Gastroesophageal sphincter (tissue), 3 donors: Measurements from ENCODE around the gene SSC4D.

ENCODE experiments used
- POLR2A ChIP-seq, 2 donors: fragments of 450-650 bp; IDR thresholded peaks; one replicate each; pipeline ENCODE4 v1.6.1; 2017; ENCODE audit warnings: antibody characterized with exemption in 2 of 2, mild to moderate bottlenecking in 2 of 2, moderate library complexity in 1 of 2
- TF ChIP-seq, protein P1 (sequence below), 4 experiments: fragments of 200-600 bp in 2 of 4; fragments of 450-650 bp in 2 of 4; sonication (generic) in 1 of 4; IDR thresholded peaks; one replicate each; pipeline ENCODE4 v1.5.1; 2017 to 2019; ENCODE audit warnings: antibody characterized with exemption in 4 of 4, mild to moderate bottlenecking in 2 of 4, moderate library complexity in 2 of 4

DNA sequence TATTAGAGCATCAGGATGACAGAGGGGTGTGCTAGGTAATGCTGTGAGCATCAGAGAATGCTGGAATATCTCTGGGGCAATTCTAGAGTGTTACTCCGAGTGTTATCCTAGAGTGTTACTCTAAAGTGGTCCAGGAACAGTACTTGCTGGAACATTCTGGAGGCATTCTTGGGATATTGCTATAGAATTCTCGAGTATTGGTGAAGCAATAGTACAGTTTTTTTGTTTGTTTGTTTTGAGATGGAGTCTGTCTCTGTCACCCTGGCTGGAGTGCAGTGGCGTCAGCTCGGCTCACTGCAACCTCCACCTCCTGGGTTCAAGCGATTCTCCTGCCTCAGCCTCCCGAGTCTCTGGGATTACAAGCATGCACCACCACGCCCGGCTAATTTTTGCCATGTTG is 12.6 kb downstream of the SSC4D start:
- TF ChIP-seq, protein P1, sequence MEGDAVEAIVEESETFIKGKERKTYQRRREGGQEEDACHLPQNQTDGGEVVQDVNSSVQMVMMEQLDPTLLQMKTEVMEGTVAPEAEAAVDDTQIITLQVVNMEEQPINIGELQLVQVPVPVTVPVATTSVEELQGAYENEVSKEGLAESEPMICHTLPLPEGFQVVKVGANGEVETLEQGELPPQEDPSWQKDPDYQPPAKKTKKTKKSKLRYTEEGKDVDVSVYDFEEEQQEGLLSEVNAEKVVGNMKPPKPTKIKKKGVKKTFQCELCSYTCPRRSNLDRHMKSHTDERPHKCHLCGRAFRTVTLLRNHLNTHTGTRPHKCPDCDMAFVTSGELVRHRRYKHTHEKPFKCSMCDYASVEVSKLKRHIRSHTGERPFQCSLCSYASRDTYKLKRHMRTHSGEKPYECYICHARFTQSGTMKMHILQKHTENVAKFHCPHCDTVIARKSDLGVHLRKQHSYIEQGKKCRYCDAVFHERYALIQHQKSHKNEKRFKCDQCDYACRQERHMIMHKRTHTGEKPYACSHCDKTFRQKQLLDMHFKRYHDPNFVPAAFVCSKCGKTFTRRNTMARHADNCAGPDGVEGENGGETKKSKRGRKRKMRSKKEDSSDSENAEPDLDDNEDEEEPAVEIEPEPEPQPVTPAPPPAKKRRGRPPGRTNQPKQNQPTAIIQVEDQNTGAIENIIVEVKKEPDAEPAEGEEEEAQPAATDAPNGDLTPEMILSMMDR (IDR thresholded peaks at IDR 0.05), result no peak
- TF ChIP-seq POLR2A (IDR thresholded peaks at IDR 0.05), result no peak
